ENCODE data around the gene PQBP1.

GRCh38 chrX:48893556-48894348 is 4.0 kb upstream of the PQBP1 start:
- TF ChIP-seq CTCF (IDR thresholded peaks at IDR 0.05) (no peak), POLR2AphosphoS5 (IDR thresholded peaks at IDR 0.05) (no peak), POLR2A (IDR thresholded peaks at IDR 0.05) (no peak)

Measured in gastroesophageal sphincter (tissue), 3 donors.